ENCODE data around the gene ADRB2. TPM values are rescaled to one million over a fixed set of nuclear protein-coding genes. Genes with fewer than 3 reads are reported as not detected.

The ADRB2 gene
- total RNA-seq, 1 donor from 2014 or later: 0.12 TPM

DNA sequence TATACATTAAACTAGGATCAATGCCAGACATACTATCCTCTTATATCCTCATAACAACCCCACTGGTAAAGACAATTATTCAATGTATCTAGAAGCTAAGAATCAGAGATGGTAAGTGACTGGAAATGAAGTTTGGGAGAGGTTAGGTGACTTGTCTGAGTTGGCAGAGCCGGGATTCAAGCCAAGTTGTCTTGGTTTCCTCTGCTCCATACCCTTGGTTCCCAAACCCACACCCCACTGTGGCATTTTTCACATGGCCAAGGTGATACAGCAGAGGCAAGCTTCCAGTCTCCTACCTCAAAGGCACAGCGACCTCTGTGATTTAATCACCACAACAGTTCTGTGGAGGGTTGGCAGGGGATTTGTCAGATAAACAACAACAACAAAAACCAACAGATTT, 34.7 kb upstream of the ADRB2 start:
- no peaks in the 10 kb centered on the region for H3K36me3 Mint-ChIP-seq (ENCODE audit: insufficient read depth)
- DNase-seq (ENCODE audit: low spot score, unreplicated experiment): no peak
- H3K9me3 Mint-ChIP-seq (ENCODE audit: low read depth): no peaks in the 10 kb centered on the region
- no peaks in the 10 kb centered on the region for H3K4me1 Mint-ChIP-seq (ENCODE audit: low read depth)
- no peak overlapping the region for H3K27ac Mint-ChIP-seq
- TF ChIP-seq, protein P1, sequence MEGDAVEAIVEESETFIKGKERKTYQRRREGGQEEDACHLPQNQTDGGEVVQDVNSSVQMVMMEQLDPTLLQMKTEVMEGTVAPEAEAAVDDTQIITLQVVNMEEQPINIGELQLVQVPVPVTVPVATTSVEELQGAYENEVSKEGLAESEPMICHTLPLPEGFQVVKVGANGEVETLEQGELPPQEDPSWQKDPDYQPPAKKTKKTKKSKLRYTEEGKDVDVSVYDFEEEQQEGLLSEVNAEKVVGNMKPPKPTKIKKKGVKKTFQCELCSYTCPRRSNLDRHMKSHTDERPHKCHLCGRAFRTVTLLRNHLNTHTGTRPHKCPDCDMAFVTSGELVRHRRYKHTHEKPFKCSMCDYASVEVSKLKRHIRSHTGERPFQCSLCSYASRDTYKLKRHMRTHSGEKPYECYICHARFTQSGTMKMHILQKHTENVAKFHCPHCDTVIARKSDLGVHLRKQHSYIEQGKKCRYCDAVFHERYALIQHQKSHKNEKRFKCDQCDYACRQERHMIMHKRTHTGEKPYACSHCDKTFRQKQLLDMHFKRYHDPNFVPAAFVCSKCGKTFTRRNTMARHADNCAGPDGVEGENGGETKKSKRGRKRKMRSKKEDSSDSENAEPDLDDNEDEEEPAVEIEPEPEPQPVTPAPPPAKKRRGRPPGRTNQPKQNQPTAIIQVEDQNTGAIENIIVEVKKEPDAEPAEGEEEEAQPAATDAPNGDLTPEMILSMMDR (IDR thresholded peaks at IDR 0.05; ENCODE audit: unreplicated experiment): no peak
- peaks cover 18% of the 10 kb centered on the region for H3K27me3 Mint-ChIP-seq
- no peak overlapping the region for H3K4me3 Mint-ChIP-seq (ENCODE audit: low read depth)

DNA sequence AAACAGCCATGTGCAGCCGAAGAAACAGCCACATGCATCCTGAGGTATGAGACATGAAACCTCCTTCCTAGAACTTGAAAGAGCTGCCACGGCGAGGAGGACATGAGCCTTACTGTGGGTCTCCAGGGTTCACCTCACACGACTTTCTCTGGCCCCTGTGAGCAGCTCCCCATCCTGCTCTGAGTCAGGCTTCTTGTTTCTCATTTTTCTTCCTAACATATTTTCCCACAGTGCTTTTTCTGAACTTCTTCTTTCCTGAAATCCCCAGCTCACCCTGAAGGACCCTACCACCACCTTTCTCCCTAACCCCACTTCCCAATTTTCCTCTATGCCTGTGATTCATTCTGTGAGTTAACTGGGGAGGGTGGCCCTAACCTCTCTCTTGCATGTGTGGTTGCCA, 33.7 kb upstream of the ADRB2 start:
- no peak overlapping the region for H3K27ac Mint-ChIP-seq
- TF ChIP-seq, protein P1 (IDR thresholded peaks at IDR 0.05; ENCODE audit: unreplicated experiment): no peak
- no peaks in the 10 kb centered on the region for H3K36me3 Mint-ChIP-seq (ENCODE audit: insufficient read depth)

DNA sequence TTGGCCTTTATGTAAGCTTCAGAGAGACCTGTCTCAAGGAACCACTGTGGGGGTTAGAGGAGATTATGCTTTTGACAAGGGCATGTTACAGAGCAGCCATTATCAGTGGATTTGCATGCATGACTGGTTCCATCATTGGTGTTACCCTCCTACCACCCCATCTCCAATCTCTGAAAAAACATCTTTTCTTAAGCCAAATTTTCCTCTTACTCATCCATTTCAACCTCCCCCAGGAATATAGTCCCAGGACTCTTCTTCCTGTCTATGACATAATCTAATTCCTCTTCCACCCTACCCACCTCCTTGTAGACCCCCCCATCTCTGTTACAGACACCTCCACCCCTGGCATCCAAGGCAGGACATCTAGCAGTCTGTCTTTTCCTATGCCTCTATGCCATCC, 33.1 kb upstream of the ADRB2 start:
- no peak for DNase-seq (ENCODE audit: low spot score, unreplicated experiment)
- Mint-ChIP-seq H3K9me3 (ENCODE audit: low read depth) (no peaks in the 10 kb centered on the region), H3K36me3 (ENCODE audit: insufficient read depth) (no peaks in the 10 kb centered on the region), H3K4me1 (ENCODE audit: low read depth) (no peaks in the 10 kb centered on the region), H3K27me3 (peaks cover 20% of the 10 kb centered on the region), H3K4me3 (ENCODE audit: low read depth) (no peak overlapping the region), H3K27ac (no peak overlapping the region)
- TF ChIP-seq, protein P1 (IDR thresholded peaks at IDR 0.05; ENCODE audit: unreplicated experiment): no peak

More for the DNA sequence above, 33.7 kb upstream of the ADRB2 start:
- no peaks in the 10 kb centered on the region for H3K9me3 Mint-ChIP-seq (ENCODE audit: low read depth)
- H3K4me1 Mint-ChIP-seq (ENCODE audit: low read depth): no peaks in the 10 kb centered on the region
- H3K4me3 Mint-ChIP-seq (ENCODE audit: low read depth): no peak overlapping the region
- peaks cover 20% of the 10 kb centered on the region for H3K27me3 Mint-ChIP-seq
- no peak for DNase-seq (ENCODE audit: low spot score, unreplicated experiment)

DNA sequence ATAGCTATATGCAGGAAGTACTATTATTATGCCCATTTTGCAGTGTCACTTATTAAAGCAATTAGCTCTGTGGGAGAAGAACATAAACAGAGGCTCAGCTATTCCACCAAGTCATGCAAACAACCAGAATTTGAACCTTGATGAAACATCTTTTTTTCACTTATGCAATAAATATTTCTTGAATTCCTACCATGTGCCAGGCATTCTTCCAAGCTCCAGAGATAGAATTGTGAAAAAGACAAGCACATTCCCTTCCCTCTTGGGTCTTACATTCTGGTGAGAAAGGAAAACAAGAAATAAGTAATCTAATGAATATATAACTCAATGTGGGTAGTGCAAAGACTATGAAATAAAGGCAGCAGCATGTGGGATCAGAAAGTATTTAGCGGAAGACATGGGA, 32.1 kb upstream of the ADRB2 start:
- no peaks in the 10 kb centered on the region for H3K36me3 Mint-ChIP-seq (ENCODE audit: insufficient read depth)
- no peak overlapping the region for H3K27ac Mint-ChIP-seq
- no peaks in the 10 kb centered on the region for H3K9me3 Mint-ChIP-seq (ENCODE audit: low read depth)
- no peak overlapping the region for H3K4me3 Mint-ChIP-seq (ENCODE audit: low read depth)
- H3K4me1 Mint-ChIP-seq (ENCODE audit: low read depth): no peaks in the 10 kb centered on the region
- peaks cover 17% of the 10 kb centered on the region for H3K27me3 Mint-ChIP-seq
- no peak for DNase-seq (ENCODE audit: low spot score, unreplicated experiment)
- TF ChIP-seq, protein P1 (IDR thresholded peaks at IDR 0.05; ENCODE audit: unreplicated experiment): no peak

DNA sequence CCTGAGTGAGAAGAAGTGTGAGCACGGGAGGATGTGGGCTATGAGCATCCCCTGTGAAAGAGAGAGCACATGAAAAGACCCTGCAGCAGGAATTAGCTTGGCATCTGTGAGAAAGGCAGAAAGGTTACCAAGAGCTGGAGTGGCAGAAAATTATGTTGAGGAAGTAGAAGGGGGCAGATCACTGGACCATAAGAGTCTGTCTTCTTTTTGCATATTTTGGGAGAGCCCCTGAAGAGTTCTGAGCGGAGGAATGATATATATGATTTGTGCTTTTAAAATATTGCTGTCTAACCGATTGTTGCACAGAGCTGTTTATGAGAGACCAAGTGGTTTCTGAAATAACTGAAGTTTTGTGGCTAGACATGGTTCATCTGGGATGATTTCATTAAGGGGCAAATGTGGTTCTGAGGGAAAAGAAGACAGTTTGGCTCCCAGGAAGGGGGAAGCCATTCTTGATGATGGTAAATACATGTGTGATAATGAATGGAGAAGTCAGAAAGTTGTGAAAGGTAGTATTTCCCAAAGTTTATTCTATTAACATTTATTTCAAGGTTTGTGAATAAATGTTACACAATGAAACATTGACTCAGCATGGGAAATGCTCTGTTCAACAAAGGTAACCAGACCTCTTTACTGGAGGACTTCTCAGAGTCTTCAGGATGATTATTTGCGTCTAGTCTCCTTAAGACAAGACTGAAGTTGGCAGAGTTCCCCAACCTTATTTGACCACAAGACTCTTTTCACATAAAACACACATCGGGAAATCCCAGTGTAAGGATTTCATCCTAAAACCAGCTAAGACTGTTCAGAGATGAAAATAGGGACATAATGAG, 31.5 kb upstream of the ADRB2 start:
- no peaks in the 10 kb centered on the region for H3K4me1 Mint-ChIP-seq (ENCODE audit: low read depth)
- H3K27me3 Mint-ChIP-seq: peaks cover 16% of the 10 kb centered on the region
- H3K9me3 Mint-ChIP-seq (ENCODE audit: low read depth): no peaks in the 10 kb centered on the region
- H3K27ac Mint-ChIP-seq: no peak overlapping the region
- H3K4me3 Mint-ChIP-seq (ENCODE audit: low read depth): no peak overlapping the region
- DNase-seq (ENCODE audit: low spot score, unreplicated experiment): no peak
- no peaks in the 10 kb centered on the region for H3K36me3 Mint-ChIP-seq (ENCODE audit: insufficient read depth)
- TF ChIP-seq, protein P1 (IDR thresholded peaks at IDR 0.05; ENCODE audit: unreplicated experiment): no peak

Measured in progenitor cell of endocrine pancreas (in vitro differentiated cells).